Subcutaneous abdominal adipose tissue (tissue), 5 donors: Measurements from ENCODE around the gene STARD9.

Source experiments
- H3K27ac ChIP-seq: one replicate; pipeline ENCODE4 v1.7.0; 2013; ENCODE audit warnings: low read depth, mild to moderate bottlenecking, inconsistent platforms, low read length, moderate library complexity
- H3K27me3 ChIP-seq, 5 donors: one replicate each; pipeline ENCODE4 v1.7.0; 2013; ENCODE audit warnings: low read length in 5 of 5, inconsistent platforms in 1 of 5; ENCODE audit not compliant: control insufficient read depth in 5 of 5, insufficient read depth in 4 of 5
- H3K36me3 ChIP-seq, 5 donors: one replicate each; pipeline ENCODE4 v1.7.0; 2013; ENCODE audit warnings: low read length in 5 of 5; ENCODE audit not compliant: control insufficient read depth in 5 of 5, insufficient read depth in 5 of 5
- H3K4me1 ChIP-seq, 5 donors: one replicate each; pipeline ENCODE4 v1.7.0; 2013; ENCODE audit warnings: low read length in 5 of 5, mild to moderate bottlenecking in 3 of 5, moderate library complexity in 1 of 5; ENCODE audit not compliant: control insufficient read depth in 5 of 5, insufficient read depth in 5 of 5
- H3K4me3 ChIP-seq, 5 donors: one replicate each; pipeline ENCODE4 v1.7.0; 2013; ENCODE audit warnings: low read length in 5 of 5, low read depth in 1 of 5
- H3K9ac ChIP-seq, 5 donors: one replicate each; pipeline ENCODE4 v1.7.0; 2013; ENCODE audit warnings: low read length in 5 of 5, mild to moderate bottlenecking in 4 of 5, moderate library complexity in 3 of 5
- H3K9me3 ChIP-seq, 5 donors: one replicate each; pipeline ENCODE4 v1.7.0; 2013; ENCODE audit warnings: low read length in 5 of 5; ENCODE audit not compliant: control insufficient read depth in 5 of 5
- donor health status: healthy.
- donor health status: healthy.
- donor health status: healthy.
- donor health status: healthy.
- donor health status: healthy.

Gene STARD9

DNA sequence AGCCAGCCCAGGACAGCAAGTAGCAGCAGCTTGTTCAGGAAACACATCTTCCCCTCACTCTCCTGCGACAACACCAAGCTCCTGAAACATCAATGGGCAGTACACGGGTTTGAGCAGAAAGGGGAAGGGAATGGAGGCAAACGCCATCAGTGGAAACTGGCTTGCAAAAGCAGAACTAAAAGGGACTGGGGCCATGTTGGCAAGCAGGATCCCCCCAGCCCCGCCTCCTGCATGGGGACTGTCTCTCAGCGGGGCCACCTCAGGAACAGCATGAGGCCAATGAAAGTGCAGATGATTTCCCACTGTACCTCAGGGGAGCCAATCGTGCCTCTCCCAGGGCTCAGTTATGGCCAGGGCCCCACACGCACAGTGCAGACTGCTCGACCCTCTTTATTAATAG lies 154.7 kb downstream of the STARD9 start:
- Histone ChIP-seq H3K27me3 (no peaks in the 10 kb centered on the region), H3K27ac (no peak overlapping the region), H3K9me3 (no peaks in the 10 kb centered on the region), H3K4me3 (no peak overlapping the region), H3K36me3 (peaks cover 9 to 98% (median 85%) of the 10 kb centered on the region in 5 donors), H3K4me1 (no peaks in the 10 kb centered on the region), H3K9ac (no peak overlapping the region)

DNA sequence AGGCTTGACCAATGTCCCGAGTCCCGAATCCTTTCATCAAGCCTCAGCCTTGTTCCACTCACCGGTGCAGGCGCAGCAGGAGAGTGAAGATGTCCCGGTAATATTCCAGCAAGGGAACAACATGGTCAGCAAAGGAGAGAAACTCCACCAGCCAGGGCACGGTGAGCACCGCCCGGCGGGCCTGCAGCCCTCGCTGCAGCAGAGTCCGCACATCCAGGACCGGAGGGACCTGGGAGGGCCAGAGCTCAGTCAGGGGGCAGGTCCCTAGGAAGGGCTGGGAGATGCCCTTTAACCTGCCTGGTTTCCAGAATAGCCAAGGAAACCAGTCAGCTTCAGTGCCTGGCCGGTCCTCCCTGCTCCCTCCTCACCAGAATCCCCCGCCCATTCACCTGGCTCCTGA lies 155.1 kb downstream of the STARD9 start:
- no peaks in the 10 kb centered on the region for H3K27me3 ChIP-seq
- no peak overlapping the region for H3K4me3 ChIP-seq
- H3K4me1 ChIP-seq: peaks cover 0 to 3% (median under 1%) of the 10 kb centered on the region in 5 donors
- H3K27ac ChIP-seq: no peak overlapping the region
- H3K36me3 ChIP-seq: peaks cover 9 to 97% (median 81%) of the 10 kb centered on the region in 5 donors
- no peak overlapping the region for H3K9ac ChIP-seq
- H3K9me3 ChIP-seq: no peaks in the 10 kb centered on the region

DNA sequence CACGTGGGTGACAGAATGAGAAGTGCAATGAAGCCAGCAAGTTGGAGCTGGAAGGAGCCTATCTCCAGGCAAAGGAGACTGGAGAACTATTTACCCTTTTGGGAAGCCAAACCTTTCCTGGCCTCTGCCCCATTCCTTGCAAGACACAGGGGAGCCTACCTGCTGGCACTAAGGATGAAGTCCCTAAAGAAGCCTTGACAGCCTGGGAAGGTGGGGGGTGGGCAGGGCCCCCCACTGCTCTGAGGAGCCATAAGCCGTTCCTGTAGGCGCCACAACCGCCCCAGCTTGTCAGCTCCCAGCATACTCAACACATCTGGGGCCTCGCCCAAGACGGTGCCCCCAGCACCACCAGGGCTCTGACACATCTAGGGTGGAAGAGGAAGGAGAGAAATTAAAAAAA lies 156.1 kb downstream of the STARD9 start:
- Histone ChIP-seq H3K9ac (no peak overlapping the region), H3K27me3 (no peaks in the 10 kb centered on the region), H3K27ac (no peak overlapping the region), H3K4me3 (no peak overlapping the region), H3K4me1 (peaks cover 0 to 10% (median 8%) of the 10 kb centered on the region in 5 donors), H3K9me3 (no peaks in the 10 kb centered on the region), H3K36me3 (peaks cover 9 to 87% (median 74%) of the 10 kb centered on the region in 5 donors)

DNA sequence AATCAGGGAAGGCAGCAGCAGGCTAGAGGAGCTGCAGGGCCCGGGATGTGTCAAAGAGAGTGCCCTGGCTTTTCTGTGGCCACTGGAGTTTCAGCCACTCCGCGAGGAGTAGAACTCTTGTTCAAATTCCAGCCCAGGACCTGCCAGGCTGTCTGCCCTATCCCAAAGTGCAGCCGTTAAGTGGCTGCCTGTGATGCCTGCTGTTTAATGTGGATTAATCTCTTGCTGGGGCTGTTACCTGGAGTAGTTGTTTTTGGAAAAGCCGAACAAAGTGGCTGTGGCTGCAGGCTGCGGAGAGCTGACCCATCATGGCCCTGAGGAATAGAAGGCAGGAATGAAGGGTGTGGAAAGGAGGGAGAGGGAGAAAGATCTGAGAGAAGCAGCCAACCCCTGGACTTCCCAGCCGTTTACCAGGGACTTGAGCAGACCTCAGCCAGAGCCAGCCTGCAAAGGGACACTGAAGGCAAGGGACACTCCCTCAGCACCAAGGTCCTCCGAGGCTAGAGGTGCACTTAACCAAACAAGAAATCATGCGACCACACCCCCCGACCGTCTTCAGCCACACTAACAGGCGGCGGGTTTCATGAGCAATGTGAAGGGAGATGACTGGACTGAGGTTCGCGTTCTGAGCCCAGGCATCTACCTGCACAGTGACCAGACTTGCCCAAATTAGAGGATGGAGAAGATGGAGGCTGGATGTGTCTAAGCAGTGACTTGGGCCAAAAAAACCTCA lies 156.9 kb downstream of the STARD9 start:
- Histone ChIP-seq H3K9me3 (no peaks in the 10 kb centered on the region), H3K27ac (no peak overlapping the region), H3K36me3 (peaks cover 3 to 79% (median 66%) of the 10 kb centered on the region in 5 donors), H3K4me1 (peaks cover 0 to 12% (median 8%) of the 10 kb centered on the region in 5 donors), H3K9ac (no peak overlapping the region), H3K4me3 (no peak overlapping the region), H3K27me3 (no peaks in the 10 kb centered on the region)

DNA sequence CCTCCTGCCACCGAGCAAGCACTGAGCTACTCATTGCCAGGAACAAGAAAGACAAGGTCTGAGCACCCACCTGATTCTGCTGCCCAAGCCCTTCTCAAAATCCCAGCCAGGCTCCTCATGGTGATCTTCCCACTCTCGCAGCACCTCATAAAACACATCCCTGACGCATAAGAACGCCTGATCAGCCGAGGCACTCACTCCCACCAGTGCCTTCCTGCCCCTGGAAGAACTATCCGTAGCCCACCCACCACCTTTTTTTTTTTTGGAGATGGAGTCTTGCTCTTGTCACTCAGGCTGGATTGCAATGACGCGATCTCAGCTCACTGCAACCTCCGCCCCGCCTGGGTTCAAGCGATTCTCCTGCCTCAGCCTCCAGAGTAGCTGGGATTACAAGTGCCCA lies 157.6 kb downstream of the STARD9 start:
- Histone ChIP-seq H3K4me1 (peaks cover 0 to 16% (median 12%) of the 10 kb centered on the region in 5 donors), H3K27me3 (no peaks in the 10 kb centered on the region), H3K27ac (no peak overlapping the region), H3K9ac (no peak overlapping the region), H3K4me3 (no peak overlapping the region), H3K36me3 (peaks cover 3 to 72% (median 58%) of the 10 kb centered on the region in 5 donors), H3K9me3 (no peaks in the 10 kb centered on the region)

DNA sequence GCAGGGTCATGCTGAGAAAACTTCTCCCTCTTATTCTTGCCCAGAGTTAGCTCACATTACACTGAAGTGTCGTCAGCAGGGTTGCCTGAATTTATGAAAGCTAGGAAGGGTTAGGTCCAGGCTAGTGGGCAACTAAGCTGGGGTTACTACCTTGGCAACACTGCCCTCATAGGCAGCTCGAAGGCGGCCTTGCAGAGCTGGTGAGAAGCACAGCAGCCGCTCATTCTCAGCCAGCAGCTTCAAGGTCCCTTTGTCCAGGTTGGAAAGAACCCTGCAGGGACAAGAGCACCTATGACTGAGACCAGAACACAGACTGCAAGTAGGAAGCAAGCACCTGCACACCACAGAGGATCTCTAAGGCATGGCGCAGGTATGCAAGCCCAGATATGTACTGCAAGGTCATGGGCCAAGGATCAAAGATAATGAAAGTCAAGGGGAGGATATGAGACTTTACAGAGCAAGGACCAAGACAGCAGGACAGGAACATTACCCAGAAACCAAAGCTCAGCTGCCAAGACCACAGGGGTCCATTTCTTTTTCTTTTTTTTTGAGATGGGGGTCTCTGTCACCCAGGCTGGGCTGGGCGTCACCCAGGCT lies 158.8 kb downstream of the STARD9 start:
- Histone ChIP-seq H3K9me3 (no peaks in the 10 kb centered on the region), H3K9ac (no peak overlapping the region), H3K27me3 (no peaks in the 10 kb centered on the region), H3K27ac (no peak overlapping the region), H3K4me3 (no peak overlapping the region), H3K4me1 (peaks cover 0 to 16% (median 12%) of the 10 kb centered on the region in 5 donors), H3K36me3 (peaks cover 3 to 60% (median 47%) of the 10 kb centered on the region in 5 donors)

DNA sequence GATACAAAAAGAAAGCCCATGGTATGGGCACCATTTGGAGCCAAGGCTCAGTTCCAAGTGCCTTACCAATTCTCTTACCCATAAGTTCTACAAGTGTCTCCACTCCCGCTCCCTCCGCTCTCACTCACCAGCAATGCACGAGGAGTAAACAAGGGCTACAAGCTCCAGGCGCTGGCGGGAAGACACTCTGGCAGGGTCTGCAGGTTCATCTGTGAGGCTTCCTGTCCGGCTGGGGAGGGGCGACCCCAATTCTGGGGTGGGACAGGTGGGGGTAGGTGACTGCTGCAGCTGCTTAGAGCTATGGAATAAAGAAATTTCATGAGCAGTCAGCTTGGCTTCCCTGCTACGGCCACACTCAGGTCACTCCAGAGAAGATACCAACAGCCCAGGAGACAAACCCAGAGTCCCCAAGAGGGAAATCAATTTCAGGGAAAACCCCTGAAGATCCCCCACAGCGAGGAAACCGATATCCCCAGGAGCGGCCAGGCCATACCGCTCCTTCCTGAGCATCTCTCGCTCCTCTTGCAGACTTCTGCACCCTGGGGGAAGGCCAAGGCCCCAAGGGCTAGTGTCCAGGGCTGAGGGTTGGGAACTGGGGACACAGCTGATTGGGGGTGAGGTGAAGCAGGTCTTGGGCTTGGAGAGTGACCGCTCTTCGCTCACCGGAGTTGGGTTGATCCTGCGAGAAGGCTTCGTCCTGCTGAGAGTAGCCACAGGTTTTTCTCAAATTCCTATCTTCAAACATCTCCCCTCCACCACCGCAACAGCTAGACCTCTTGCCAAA lies 160.2 kb downstream of the STARD9 start:
- H3K4me1 ChIP-seq: peaks cover 0 to 16% (median 12%) of the 10 kb centered on the region in 5 donors
- H3K9me3 ChIP-seq: no peaks in the 10 kb centered on the region
- peak overlapping the region in 4 of 5 donors; percentile 67 to 97 (median 80) for H3K9ac ChIP-seq
- no peaks in the 10 kb centered on the region for H3K27me3 ChIP-seq
- peak overlapping the region; percentile 55 to 94 (median 86) for H3K4me3 ChIP-seq
- peaks cover 3 to 47% (median 34%) of the 10 kb centered on the region in 5 donors for H3K36me3 ChIP-seq
- H3K27ac ChIP-seq: no peak overlapping the region

DNA sequence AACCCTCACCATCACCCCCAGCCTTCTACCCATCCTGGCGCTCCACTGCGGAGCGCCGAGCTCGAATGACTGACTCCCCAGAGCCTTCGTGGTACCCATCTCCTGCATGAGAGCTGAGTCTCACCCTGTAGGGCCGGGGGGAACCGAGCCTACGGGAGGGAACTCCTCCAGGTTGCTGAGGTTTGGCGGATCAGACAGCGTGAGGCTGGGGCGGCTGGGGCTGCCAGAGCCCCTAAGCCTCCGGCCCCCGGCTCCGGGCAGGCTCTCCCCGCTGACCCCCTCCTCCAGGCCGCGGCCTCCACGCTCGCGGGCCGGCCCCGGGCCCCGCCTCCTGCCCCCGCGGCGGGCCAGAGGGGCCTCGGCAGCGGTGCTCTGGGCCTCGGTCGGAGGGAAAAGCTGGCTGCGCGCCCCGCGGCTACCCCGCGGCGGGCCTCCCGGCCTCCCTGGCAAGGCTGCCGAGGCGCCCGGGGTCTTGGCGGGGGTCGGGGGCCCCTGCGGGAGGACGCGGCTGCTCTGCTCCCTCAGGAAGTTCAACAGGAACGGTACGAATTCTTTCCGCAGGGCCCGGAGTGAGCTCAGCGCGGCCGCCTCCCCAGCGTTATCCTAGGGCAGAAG lies 160.9 kb downstream of the STARD9 start:
- H3K36me3 ChIP-seq: peaks cover 3 to 40% (median 27%) of the 10 kb centered on the region in 5 donors
- H3K4me3 ChIP-seq: peak overlapping the region; percentile 55 to 94 (median 86)
- no peak overlapping the region for H3K27ac ChIP-seq
- no peaks in the 10 kb centered on the region for H3K27me3 ChIP-seq
- H3K9me3 ChIP-seq: no peaks in the 10 kb centered on the region
- H3K9ac ChIP-seq: peak overlapping the region in 4 of 5 donors; percentile 67 to 97 (median 82)
- peaks cover 0 to 16% (median 12%) of the 10 kb centered on the region in 5 donors for H3K4me1 ChIP-seq

DNA sequence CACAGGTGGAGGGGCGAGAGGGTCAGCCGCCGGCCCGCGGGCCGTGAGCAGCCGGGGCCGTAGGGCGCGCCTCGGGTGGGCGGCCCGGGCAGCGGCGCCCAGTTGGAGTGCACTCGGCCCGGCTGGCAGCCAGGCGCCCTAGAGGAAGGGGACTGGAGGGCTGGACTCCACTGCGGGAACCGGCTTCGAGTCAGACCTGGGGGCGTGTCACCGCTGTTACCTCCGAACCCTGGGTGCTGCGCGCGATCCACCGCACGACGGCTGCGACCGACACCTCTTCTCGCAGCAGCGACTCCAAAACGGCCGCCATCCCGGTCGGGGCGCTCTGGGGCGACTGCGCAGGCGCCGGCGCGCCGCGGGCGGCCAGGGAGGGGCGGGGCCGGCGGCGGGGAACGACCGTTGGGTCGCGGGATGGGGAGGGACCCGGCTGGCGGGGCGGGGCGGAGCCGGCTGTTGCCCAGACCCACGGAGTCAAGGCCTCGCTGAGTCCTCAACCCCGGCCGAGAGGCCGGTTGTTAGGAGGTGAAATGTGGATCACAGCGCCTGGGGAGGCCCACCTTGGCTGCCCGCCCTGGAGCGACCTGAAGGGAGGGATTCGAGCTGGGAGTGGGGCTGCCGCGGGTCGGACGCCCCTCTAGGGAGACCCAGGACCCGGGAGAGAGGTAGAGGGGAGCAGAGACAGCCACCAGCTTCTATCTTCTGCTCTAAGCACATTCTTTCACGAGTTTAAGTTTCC lies 161.6 kb downstream of the STARD9 start, which contains the start of gene CDAN1:
CDAN1 (minus strand) TSS at position 336 of the 736 bp plus-strand sequence; CDS start at position 310, 26 bp downstream.
- H3K9me3 ChIP-seq: no peaks in the 10 kb centered on the region
- H3K9ac ChIP-seq: peak within 1 kb of the TSS; percentile 59 to 97 (median 92)
- H3K4me3 ChIP-seq: peak within 1 kb of the TSS; percentile 55 to 94 (median 86)
- no peaks in the 10 kb centered on the region for H3K27me3 ChIP-seq
- peaks cover 0 to 16% (median 12%) of the 10 kb centered on the region in 5 donors for H3K4me1 ChIP-seq
- peaks cover 0 to 33% (median 20%) of the 10 kb centered on the region in 5 donors for H3K36me3 ChIP-seq
- peak within 1 kb of the TSS; percentile 82 for H3K27ac ChIP-seq
